HG02610 (cell line): ENCODE results near the gene NMT1.

Experiments
- ATAC-seq: cut with Tn5 transposase; IDR thresholded peaks from one replicate; pipeline ENCODE4 v1.9.1; 2021; ENCODE audit warnings: mild to moderate bottlenecking, moderate library complexity; ENCODE audit not compliant: unreplicated experiment

NMT1 gene

DNA sequence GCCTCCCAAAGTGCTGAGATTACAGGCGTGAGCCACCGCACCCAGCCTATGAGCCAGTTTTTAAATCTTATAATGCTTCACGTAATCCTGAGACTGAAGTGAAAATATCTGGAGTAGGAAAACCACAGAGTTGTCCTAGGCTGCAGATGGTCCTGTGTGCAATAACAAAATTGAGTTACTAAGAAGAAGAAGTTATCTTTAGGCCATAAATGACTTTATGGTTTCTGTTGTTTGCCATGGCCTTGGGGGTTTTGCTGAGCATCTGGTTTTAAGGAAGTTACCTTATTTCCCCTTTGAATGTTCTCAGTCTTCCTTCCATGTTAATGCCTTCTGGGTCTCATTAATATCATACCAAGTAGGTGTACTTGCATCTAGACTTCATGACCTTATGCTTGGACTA lies 16.5 kb downstream of the NMT1 start:
- ATAC-seq: peak; percentile 49

DNA sequence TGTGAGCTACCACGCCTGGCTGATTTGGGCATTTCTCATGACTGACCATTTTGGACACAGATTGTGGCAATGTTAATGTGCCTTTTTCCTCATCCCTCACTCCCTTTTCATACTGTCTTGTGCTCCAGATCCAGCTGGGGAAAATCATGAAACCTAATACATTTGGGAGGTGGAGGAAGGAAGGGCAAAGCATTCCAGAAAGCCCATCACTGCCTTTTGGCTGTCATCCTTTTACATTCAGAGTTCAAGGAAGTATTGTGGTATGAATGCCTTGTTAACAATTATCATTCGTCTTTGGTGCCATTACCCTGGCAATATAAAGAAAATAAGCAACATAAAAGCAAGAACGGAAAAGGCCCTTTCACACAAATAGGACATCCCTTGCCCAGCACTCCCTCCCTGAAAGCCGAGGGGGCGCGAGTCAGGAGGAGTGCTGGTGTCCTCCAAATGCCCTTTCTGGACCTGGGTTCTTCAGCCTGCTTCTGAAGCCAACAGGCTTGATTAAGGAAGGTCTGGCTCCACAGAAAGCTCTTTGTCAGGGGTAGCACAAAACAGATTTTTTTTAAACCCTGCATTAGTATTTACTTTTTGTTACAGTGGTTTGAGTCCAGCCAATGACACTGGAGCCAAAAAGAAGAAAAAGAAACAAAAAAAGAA lies 20.1 kb downstream of the NMT1 start:
- ATAC-seq: no peak

DNA sequence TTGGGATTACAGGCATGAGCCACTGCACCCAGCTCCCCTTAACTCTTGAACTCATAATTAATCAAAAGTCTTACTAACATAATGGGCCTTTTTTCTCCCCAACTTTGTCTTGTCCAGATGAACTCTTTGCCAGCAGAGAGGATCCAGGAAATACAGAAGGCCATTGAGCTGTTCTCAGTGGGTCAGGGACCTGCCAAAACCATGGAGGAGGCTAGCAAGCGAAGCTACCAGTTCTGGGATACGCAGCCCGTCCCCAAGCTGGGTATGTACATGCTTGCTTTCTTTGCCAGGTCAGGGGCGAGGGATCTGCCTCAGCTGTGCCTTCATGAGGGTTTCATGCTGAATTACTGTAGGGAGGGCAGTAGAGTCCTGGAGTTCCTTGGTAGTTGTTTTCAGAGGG lies 25.3 kb downstream of the NMT1 start:
- ATAC-seq: no peak

DNA sequence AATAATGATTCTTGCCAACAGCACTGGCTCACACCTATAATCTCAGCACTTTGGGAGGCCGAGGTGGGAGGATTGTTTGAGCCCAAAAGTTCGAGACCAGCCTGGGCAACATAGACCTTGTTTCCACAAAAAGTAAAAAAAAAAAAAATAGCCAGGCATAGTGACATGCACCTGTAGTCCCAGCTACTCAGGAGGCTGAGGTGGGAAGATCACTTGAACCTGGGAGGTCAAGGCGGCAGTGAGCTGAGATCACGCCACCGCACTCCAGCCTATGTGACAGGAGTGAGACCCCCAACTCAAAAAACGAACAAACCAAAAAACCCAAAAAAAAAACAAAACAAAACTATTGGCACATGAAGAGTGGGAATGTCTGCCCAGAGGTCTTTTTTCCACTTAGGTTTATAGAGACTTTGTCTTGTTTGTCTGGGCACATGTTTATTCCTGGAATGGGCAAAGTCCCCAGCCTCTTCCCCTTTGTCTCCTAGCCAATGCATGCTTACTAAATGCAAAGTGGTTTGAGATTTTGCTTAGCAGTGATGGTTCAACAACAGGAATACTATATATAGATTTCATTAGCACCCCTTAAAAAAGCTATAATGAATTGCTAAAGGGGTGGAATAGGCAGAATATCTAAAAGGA lies 25.9 kb downstream of the NMT1 start:
- no peak for ATAC-seq

DNA sequence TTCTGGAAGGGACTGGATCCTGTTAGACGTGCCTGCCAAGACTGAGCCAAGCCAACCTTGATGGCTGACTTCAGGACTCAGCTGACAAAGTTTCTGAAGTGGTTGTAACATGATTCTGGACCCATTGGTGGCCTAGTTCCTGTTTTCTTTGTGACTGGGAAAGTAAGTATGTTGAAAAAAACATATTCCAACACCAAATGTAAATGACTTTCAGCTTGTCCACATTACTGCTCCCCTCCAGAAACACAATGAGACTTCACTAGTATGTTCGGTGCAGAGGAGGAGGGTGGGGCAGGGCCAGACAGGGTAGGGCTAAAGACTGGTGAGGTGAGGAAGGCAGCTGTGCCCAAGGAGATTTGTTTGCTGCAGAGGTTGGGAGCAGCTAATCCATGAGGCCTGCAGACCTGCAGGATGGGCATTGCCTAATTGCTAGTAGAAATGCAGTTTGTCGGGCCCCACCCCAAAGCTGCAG lies 26.4 kb downstream of the NMT1 start:
- ATAC-seq: no peak

DNA sequence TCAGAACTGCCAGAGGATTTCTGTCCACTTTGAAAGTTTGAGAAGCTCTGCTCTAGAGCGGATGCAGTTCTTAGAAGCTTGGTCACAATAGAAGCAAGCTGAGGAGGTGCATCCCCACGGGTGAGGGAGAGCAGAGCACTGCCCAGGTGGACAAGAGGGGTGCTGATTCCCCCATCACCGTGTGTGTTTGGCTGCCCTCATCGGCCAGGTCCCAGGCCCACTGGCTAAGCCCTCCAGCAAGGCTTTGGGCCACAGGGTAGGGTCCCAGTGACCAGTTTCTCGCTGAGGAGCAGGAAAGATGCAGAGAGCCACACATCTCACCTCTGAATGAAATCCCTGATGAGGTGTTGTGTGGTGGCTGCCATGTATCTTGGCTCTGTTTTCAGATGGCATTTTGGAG lies 26.9 kb downstream of the NMT1 start:
- no peak for ATAC-seq

DNA sequence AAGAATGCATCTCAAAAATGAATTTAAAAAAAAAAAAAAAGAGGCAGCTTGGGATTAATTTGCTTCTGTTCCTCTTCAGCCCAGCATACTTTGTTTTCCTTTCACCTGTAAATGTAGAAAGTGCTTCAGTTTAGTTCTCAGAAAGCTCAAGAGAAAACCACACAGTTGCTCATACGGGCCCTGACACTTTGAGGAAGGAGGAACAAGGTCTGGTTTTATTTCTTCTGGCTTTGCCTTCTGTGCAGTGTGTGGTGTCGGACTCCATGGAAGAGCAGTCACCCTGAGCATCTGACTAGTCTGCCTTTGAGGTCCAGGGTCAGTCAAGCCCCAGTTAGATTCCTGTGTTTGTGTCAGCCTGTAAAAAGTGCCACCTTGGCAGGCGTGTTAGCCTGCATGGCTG lies 27.6 kb downstream of the NMT1 start:
- ATAC-seq: no peak

DNA sequence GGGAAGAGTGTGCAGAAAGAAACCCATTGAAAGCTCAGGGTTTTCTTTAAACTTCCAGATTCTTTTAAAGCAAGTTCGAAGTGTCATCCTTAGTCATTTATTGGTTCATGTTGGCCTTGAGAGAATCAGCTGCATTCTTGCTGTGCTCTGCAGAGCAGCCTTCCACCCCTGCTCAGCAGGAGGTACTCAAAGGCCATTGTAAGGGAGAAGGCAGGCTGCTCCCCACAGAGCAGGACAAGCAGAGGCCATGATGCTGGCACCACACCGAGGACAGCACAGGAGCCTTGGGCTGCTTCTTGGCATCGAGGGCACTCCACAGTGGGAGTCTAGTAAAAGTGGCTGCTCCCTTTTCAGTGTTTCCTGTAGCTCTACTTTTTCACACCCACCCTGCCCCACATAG lies 29.6 kb downstream of the NMT1 start:
- no peak for ATAC-seq

DNA sequence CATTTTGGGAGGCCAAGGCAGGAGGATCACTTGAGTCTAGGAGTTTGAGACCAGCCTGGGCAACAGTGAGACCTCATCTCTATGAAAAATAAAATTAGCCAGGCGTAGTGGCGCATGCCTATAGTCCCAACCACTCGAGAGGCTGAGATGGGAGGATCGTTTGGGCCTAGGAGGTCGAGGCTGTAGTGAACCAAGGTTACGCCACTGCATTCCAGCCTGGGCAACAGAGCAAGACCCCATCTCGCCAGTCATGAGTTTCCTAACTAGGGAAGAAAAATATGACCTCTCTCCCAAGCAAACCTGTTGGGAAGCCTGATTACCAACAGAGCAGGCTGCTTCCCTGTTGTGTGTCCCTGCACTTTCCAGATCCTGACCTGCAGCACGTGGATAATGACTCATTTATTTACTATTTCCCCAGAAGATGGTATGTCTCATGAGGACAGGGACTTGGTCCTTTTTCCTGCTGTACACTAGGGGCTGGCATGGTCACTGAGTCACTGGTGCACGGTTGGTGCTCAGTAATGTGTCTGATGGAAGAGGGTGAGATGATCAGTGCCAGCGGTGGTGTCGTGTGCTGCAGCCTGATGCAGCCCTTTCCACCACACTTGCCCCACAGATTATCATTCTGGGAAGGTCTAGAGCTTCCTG lies 30.8 kb downstream of the NMT1 start:
- no peak for ATAC-seq

DNA sequence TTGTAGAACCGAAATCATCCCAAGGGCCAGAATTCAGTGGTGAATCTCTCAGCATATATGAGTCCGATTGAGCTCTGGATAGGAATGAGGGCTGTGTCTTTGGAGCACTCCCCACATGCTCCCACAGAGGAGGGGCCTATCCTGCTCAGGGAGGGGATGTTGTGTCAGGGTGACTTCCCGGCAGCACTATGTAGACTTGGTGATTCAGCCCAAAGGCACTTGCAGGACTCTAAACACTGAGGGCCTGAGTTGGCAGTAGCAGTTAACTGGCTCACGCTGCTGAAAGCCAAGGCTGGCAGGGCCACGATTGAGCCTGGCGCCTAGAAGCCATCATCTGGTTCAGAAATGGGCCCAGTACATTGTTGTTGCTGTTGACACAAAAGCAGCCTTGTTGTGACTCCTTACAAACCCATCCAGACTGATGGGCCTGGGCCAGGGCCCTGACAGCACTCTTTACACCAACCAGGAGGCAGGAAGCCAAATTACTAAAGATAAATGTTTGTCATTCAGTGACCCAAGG lies 31.9 kb downstream of the NMT1 start:
- ATAC-seq: no peak

DNA sequence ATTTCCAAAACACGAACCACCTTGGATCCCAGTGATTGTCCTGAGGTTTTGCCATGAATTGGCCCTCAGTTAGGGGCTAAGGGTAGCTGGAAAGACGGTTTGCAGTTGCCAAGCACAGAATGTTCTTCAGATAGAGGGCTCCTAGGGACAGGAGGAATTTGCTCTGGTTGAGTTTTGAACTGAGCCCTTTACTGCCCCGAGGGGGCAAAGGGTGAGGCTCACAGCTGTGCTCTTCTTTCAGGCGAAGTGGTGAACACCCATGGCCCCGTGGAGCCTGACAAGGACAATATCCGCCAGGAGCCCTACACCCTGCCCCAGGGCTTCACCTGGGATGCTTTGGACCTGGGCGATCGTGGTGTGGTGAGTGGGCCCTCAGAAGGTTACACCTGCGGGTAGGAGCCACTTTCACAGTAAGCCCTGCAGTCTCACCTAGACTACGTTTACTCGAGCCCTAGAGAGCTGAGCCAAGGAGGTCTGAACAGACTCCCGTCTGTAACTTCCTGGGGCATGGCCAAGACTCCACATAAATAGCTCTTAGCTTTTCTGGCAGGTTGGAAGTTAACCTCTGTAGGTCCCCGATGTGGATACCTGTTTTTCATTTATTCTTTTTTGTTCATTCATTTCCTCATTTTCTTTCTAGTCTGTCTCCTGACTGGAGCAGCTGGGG lies 32.5 kb downstream of the NMT1 start:
- no peak for ATAC-seq

DNA sequence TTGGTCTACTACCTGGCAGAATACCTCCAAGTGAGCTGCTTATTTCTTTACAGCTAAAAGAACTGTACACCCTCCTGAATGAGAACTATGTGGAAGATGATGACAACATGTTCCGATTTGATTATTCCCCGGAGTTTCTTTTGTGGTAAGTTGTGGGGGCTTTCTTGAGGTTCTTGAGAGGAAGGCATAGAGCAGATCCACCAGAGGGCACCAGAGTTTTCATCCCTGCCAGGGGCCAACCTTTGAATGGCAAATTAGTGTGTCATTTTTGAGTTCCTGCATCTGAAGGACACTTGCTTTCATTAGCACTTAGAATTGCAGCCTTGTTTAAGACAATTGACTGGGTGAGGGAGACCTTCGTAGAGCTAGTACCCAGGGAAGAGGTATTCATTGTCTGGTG lies 35.0 kb downstream of the NMT1 start:
- ATAC-seq: no peak

DNA sequence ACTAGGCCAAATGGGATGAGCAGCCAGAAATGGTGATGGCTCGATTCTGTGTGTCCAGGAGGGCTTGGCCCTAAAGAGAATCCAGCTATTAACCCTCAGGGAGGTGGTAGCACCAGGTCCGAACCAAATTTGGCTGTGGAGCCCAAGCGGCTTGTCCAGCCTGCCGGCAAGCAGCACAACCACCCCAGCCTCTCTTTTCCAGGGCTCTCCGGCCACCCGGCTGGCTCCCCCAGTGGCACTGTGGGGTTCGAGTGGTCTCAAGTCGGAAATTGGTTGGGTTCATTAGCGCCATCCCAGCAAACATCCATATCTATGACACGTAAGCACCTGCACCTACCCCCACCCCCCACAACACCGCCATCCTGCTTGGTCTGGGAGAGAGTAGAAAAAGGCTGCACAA lies 35.8 kb downstream of the NMT1 start:
- no peak for ATAC-seq

DNA sequence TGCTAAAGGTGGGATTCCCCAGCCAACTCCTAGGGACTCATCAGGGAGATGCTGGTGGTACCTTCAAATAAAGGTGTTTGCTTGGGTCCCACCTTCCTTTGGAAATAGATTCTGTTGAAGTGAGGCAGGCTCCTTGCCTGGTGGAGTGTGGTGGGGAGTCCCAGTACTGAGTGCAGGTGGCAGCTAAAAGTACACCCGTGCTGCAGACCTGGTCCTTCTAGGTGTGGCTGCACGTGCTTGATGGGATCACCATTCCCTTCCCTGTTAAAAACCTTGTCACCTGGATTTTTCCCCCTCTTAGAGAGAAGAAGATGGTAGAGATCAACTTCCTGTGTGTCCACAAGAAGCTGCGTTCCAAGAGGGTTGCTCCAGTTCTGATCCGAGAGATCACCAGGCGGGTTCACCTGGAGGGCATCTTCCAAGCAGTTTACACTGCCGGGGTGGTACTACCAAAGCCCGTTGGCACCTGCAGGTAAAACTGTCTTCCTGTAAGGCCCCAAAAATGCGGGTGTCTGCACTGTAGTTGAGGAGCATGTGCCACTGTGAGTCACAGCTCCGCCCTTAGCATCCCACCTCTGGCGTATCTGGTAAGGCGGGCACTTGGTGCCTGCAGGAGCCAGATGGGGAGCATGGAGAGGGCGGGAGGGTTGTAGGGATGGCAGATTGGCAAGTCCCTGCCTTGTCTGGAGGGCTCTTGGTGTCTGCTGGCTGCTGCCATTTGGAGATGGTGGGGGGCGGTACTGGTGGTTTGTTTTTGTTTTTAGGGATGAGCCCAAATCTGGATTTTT lies 37.2 kb downstream of the NMT1 start:
- no peak for ATAC-seq

DNA sequence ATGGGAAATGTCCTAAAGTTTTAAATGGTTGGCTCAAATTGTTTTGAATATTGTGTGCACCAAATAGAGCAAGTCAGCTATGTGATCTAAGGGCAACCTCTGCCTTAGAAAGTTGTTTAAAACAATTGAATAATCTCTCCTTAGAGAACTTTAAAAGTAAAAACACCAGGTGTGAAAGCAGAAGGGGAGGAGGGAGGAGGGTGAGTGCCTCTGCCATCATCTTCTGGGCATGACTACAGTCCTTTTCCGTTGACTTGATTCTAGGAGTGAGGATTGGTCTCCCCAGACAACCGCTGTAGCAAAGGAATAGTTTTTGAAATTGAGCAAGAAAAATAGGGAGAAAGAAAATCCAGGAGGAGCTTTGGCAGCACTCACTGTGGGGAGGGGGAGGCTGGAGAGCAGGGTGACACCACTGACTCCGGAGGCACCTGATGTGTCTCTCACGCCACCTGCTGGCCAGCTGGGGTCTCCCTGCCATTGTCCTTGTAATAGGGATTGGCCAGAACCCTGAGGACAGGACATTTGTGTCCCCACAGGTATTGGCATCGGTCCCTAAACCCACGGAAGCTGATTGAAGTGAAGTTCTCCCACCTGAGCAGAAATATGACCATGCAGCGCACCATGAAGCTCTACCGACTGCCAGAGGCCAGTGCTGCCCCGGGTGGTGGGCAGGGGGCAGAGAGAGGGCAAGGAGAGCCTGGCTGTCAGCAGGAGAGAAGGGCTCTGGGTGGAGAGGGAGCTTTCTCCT lies 37.9 kb downstream of the NMT1 start:
- no peak for ATAC-seq

DNA sequence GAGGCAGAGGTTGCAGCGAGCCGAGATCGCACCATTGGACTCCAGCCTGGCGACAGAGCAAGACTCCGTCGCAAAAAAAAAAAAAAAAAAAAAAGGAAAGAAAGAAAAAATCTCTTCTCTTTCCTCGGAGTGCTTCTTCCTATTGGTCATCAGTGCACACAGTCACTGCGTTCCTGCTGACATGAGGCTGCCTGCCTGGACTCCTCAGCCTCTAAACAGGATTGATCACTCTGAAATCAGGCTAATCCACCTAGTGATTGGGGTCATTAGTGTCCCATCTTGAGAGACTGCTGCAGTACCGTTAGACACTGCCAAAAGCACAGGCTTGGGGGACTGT lies 40.4 kb downstream of the NMT1 start:
- ATAC-seq: no peak

DNA sequence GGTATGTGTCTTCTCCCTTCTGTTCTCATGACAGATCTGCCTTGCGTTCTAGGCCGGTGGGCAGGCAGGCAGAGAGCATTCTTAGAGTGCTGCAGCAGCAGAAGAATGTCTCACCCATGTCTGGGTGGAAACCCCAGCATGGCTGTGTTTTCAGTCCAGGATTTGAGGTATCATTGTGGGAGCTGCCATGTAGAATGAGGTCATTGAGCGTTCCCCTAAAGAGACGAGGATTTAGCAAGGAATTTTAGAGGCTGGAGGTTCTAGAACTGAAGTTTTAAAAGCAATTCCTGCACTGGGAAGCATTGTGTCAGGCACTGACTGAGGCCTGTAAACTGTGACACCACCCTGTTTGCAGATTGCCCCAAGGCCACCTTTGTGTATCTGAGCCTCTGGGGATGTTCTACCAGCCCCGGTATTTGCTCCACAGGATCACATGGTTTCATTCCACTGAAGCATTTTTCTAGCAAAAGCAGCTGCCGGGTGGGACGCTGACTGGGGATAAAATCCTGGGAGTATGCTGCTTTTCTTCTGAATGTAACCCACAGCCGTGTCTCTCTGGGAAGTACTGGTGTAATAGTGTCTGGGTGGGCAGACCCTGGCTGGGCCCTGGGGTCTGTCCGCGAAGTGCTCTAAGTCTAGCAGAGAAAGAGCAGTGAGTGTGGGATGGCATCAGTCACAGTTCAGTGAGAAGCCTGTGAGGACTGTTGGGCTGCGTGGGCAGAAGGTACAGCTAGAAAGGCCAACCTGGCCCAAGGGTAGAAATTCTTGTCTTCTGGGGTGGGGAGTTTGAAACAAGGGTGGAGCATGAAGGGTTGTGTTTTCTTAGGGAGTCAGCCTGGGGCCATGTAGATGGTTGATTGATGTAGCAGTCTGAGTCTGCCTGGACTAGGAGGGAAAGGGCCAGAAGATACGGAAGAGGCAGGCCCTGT lies 41.0 kb downstream of the NMT1 start:
- ATAC-seq: no peak

DNA sequence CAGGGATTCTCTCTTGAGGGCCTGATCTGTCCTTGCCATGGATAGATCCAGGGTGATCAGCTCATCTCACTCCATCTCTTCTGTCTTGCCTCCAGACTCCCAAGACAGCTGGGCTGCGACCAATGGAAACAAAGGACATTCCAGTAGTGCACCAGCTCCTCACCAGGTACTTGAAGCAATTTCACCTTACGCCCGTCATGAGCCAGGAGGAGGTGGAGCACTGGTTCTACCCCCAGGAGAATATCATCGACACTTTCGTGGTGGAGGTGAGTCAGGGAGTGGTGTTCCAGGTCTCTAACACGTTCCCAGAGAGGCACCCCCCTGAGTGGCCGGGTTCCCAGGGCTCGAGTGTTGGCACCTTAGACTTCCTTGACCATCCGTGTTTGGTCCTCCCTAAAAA lies 41.7 kb downstream of the NMT1 start:
- no peak for ATAC-seq

DNA sequence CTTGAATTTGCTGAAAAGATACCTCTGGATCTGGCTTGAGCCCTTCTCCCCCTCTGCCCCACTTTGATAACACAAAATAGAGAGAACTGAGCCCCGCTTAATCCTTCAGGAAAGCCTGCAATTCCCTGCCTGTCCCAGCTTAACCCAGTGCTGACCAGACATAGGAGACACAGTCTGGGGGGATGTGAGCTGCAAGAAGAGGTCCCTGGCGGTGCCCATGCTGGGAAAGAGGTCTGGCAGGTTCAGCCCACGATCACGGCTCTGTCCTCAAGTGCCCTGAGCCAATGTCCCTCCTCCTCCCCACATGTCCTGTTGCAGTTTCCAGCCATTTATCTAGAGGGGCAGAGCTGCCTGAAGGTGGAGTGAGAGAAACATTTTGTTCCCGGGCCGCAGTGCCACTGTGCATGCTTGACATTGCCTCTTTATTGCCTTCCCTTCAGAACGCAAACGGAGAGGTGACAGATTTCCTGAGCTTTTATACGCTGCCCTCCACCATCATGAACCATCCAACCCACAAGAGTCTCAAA lies 42.2 kb downstream of the NMT1 start:
- no peak for ATAC-seq
